ENCODE data around the gene HTR6.

DNA sequence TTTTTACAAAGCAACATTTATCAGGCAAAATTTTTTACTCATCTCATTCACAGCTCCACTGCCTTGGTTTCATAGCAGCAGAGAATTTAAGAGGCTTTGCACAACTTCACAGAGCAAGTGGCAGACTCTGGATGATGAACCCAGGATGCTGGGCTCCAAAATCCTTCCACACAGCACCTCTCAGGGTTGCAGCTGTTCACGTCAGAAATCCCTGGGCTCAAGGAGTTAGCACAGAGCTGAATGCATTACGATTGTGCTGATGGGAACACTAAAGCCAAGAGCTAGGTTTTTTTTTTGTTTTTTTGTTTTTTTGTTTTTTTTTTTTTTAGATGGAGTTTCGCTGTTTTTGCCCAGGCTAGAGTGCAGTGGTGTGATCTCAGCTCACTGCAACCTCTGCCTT is 2.4 kb upstream of the HTR6 start:
- TF ChIP-seq CTCF (optimal IDR thresholded peaks at IDR 0.05 in 1 of 3, IDR thresholded peaks at IDR 0.05 in 1 of 3, conservative IDR thresholded peaks at IDR 0.05 in 1 of 3; ENCODE audit: extremely low read depth in 1 of 3, insufficient read depth in 2 of 3, low read length in 3 of 3) (no peak), EZH2 (IDR thresholded peaks at IDR 0.05; ENCODE audit: low read length) (no peak)

All from keratinocyte (primary cell).